Activated CD4-positive, alpha-beta memory T cell treated with anti-CD3 and anti-CD28 coated beads for 36 hours (primary cell): Measurements from ENCODE around the gene PAPPA2. TPM values are rescaled to one million over a fixed set of nuclear protein-coding genes. Genes with fewer than 3 reads are reported as not detected.
"Not testable (repeated sequence)": the region's sequence is repeated elsewhere in the genome, so short reads cannot be mapped to it uniquely, and the experiment has no call there.

ENCODE experiments used
- CTCF ChIA-PET: fragments of 350-600 bp; sonication (Branson Sonifier 250); formaldehyde crosslinking; loops from one replicate; lab custom pipeline; 2021; ENCODE audit warnings: antibody characterized with exemption, inconsistent platforms; lab: Charles Lee
- POLR2A ChIA-PET: fragments of 350-600 bp; sonication (Branson Sonifier 250); formaldehyde crosslinking; loops from one replicate; lab custom pipeline; 2021; ENCODE audit warnings: antibody characterized with exemption; lab: Charles Lee
- DNase-seq: peaks from one replicate; pipeline ENCODE4 v3.0.0-alpha.2; 2020
- H3K27ac Mint-ChIP-seq: one replicate; pipeline ENCODE4 v1.8.0; 2021; ENCODE audit warnings: mixed read lengths
- H3K27me3 Mint-ChIP-seq: one replicate; pipeline ENCODE4 v1.8.0; 2021; ENCODE audit warnings: mixed read lengths
- H3K36me3 Mint-ChIP-seq: one replicate; pipeline ENCODE4 v1.8.0; 2021; ENCODE audit warnings: mixed read lengths
- H3K4me1 Mint-ChIP-seq: one replicate; pipeline ENCODE4 v1.8.0; 2021; ENCODE audit warnings: low read depth, mixed read lengths
- H3K4me3 Mint-ChIP-seq: one replicate; pipeline ENCODE4 v1.8.0; 2021; ENCODE audit warnings: mild to moderate bottlenecking, mixed read lengths
- H3K9me3 Mint-ChIP-seq: one replicate; pipeline ENCODE4 v1.8.0; 2021; ENCODE audit warnings: mixed read lengths
- intact Hi-C: fragments of 100-400 bp; cut with micrococcal nuclease; formaldehyde crosslinking; loops from one replicate; pipeline ENCODE4 v1.15.1; 2023
- total RNA-seq, 2 experiments: library from RNA; stranded (reverse); gene quantifications; one replicate each; pipeline ENCODE4 v1.2.3, GENCODE V29; 2021

PAPPA2 gene
- total RNA-seq, 2 experiments from 2014 or later = 0.44 to 0.64 TPM

- POLR2A ChIA-PET, H3K27ac Mint-ChIP-seq, CTCF ChIA-PET: not testable (repeated sequence)
Observed at GRCh38 chr1:176634733-176635132, 171.8 kb downstream of the PAPPA2 start.

DNA sequence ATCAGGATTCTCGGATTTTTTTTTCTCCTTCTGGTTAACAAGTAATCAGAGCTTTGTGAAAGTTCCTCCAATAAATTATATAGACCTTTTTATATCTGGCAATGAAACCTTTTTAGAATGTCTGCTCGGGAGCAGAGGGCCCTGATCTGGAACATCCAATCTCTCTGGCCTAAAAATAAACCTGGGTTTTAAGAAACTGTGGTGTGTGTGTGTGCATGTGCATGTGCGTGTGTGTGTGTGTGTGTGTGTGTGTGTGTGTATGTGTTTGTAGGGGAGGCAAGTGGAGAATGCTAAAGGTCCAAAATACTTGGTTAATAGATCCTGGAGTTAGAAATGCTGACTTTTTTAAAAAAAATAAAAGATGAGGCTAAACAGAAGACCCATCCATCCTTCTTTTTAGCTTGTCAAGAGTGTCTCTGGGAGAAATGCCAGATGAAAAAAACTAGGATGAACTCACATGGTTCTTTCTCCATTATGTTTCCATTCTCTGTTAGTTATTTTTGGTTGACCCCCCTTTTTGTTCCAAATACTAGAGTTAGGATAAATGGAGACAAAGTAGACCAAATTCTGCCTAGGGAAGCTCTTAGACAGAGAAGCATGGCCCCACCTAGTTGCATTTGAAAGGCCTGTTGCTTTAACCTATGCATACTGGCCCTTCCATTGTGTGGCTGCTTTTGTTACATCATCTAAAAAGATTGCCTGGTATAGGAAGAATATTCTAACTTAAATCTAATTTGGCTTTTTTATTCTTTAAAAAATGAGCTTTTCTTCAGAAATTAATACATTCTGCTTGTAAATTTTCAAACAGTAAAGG, 175.9 kb downstream of the PAPPA2 start:
- Mint-ChIP-seq H3K4me3 (no peak overlapping the region), H3K9me3 (peaks cover 1% of the 10 kb centered on the region), H3K36me3 (no peaks in the 10 kb centered on the region), H3K4me1 (no peaks in the 10 kb centered on the region), H3K27ac (no peak overlapping the region), H3K27me3 (no peaks in the 10 kb centered on the region)
- POLR2A ChIA-PET = no interaction called here
- intact Hi-C loops = no loop called here
- CTCF ChIA-PET = no interaction called here
- no peak for DNase-seq

More at GRCh38 chr1:176634733-176635132, 171.8 kb downstream of the PAPPA2 start:
- DNase-seq, H3K4me1 Mint-ChIP-seq, intact Hi-C loops, H3K36me3 Mint-ChIP-seq, H3K9me3 Mint-ChIP-seq, H3K27me3 Mint-ChIP-seq, H3K4me3 Mint-ChIP-seq: not testable (repeated sequence)

DNA sequence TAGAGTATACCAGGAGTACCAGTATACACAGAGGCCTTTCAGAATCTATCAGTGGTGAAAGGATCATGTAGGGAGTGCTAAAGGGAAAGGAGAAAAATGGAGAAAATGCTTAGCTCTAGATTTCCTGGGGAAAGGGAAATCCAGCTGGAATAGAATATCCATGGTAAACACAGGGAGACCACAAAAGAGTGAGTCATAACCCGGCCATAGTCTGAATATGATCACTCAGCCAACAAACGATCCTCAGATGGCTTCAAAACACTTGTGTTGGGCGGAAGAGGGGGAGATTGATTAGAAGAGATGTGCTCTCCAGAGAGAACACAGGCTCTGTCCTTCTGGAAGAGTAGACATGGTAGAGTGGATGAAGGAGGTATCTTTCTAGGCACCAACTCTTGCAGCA, 180.6 kb downstream of the PAPPA2 start:
- POLR2A ChIA-PET = no interaction called here
- peaks cover 3% of the 10 kb centered on the region for H3K9me3 Mint-ChIP-seq
- no peak for DNase-seq
- intact Hi-C loops = no loop called here
- no peaks in the 10 kb centered on the region for H3K4me1 Mint-ChIP-seq
- H3K4me3 Mint-ChIP-seq = no peak overlapping the region
- CTCF ChIA-PET = no interaction called here
- no peaks in the 10 kb centered on the region for H3K36me3 Mint-ChIP-seq
- no peaks in the 10 kb centered on the region for H3K27me3 Mint-ChIP-seq
- H3K27ac Mint-ChIP-seq = no peak overlapping the region

- POLR2A ChIA-PET = no interaction called here
- Mint-ChIP-seq H3K9me3 (peaks cover 31% of the 10 kb centered on the region), H3K27me3 (no peaks in the 10 kb centered on the region), H3K36me3 (no peaks in the 10 kb centered on the region), H3K4me1 (no peaks in the 10 kb centered on the region), H3K27ac (no peak overlapping the region), H3K4me3 (no peak overlapping the region)
- intact Hi-C loops = no loop called here
- CTCF ChIA-PET = no interaction called here
- no peak for DNase-seq
Observed at GRCh38 chr1:176648556-176648955, 185.6 kb downstream of the PAPPA2 start.

DNA sequence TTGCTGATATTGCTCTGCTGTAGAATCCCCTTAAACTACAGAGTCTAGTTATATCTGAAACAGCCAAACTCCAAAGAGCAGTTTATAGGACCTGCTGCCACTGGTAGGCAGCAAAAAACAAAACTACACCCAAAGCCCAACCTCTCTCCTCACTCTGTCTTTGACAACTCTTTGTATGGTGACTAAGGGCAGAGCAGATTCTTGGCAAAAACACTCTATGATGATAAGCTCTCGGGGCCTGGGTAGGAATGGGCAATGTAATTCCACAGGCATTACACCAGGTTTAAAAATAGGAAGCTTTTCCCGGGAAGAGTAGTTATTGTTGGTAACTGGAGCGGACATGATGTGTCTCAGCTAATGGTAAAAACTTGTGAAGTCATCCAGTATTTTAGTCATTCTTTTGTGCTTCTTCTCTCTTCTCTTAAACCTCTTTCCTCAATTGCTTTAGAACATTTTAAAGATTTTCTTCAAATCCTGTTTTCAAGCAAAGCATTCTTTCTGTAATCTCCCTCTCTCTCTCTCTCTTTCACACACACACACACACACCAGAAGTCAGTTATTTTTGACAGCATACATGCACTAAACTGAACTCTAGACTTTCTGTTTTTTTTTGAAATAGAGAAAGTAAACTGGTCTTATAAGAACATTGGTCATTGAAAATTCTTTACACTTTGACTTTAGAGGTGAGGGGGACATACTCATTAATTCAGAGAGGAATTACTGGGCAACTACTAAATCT, 193.5 kb downstream of the PAPPA2 start:
- H3K4me1 Mint-ChIP-seq = no peaks in the 10 kb centered on the region
- H3K27me3 Mint-ChIP-seq = peaks cover 5% of the 10 kb centered on the region
- H3K9me3 Mint-ChIP-seq = peaks cover 15% of the 10 kb centered on the region
- ChIA-PET POLR2A (no interaction called here), CTCF (no interaction called here)
- H3K27ac Mint-ChIP-seq = no peak overlapping the region
- intact Hi-C loops = no loop called here
- no peak overlapping the region for H3K4me3 Mint-ChIP-seq
- no peak for DNase-seq
- no peaks in the 10 kb centered on the region for H3K36me3 Mint-ChIP-seq

GRCh38 chr1:176669782-176670181, 206.8 kb downstream of the PAPPA2 start:
- no peak for DNase-seq
- ChIA-PET CTCF (no interaction called here), POLR2A (no interaction called here)
- Mint-ChIP-seq H3K36me3 (no peaks in the 10 kb centered on the region), H3K27me3 (no peaks in the 10 kb centered on the region), H3K4me3 (no peak overlapping the region), H3K9me3 (no peaks in the 10 kb centered on the region), H3K4me1 (no peaks in the 10 kb centered on the region), H3K27ac (no peak overlapping the region)
- intact Hi-C loops = no loop called here

GRCh38 chr1:176670853-176671252, 207.9 kb downstream of the PAPPA2 start:
- Mint-ChIP-seq H3K36me3 (no peaks in the 10 kb centered on the region), H3K4me1 (no peaks in the 10 kb centered on the region), H3K4me3 (no peak overlapping the region), H3K9me3 (no peaks in the 10 kb centered on the region), H3K27me3 (no peaks in the 10 kb centered on the region), H3K27ac (no peak overlapping the region)
- POLR2A ChIA-PET = no interaction called here
- CTCF ChIA-PET = no interaction called here
- intact Hi-C loops = no loop called here
- no peak for DNase-seq

- H3K4me1 Mint-ChIP-seq = no peaks in the 10 kb centered on the region
- H3K36me3 Mint-ChIP-seq = no peaks in the 10 kb centered on the region
- ChIA-PET CTCF (interaction anchor here (2.4 kb wide), 1 partner anchor 9 kb away, joined by 9 read pairs; no protein-coding TSS in a partner anchor), POLR2A (no interaction called here)
- DNase-seq = no peak
- H3K27ac Mint-ChIP-seq = no peak overlapping the region
- no peaks in the 10 kb centered on the region for H3K9me3 Mint-ChIP-seq
- intact Hi-C loops = no loop called here
- H3K27me3 Mint-ChIP-seq = no peaks in the 10 kb centered on the region
- no peak overlapping the region for H3K4me3 Mint-ChIP-seq
Observed at GRCh38 chr1:176682830-176683535, 220.0 kb downstream of the PAPPA2 start.

DNA sequence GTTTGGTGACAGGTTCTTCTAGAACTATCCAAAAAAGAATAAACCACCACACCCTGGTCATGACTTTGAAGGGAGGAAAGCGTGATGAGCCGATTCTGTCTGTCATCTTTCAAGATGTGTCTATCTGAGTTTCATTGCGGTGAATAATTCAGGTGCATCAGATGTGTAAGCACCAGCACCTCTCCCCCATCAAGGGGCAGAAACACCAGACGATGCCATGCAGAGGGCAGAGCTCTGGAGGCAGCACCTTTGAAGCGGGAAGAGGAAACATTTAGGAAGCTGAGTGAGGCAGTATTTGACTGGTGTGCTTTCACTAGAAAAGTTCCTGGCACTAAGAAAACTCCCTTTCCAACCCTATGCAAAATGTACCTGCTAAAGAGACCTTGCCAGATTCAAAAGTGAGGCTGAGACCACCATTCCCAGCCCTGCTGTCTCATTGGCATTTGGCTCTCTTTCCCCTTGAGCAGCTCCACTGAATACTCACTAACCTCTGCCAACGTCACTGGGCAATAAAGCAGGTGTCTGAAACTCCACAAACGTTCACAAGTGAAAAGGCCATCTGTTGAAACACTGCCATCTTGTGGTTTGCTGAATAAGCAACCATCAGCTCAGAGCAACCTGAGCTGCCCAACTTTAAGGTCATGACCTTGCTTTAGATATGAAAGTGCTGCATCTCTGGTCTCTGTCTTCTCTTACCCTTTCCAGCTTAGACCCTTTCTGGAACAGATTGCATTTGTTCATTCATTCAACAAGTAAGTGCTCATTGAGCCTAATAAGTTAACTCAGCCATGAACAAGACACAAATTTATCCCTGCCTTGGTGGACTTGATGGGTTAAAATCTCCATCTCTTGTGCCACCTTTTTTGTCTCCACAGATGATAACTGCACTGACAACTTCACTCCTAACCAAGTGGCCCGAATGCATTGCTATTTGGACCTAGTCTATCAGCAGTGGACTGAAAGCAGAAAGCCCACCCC, 228.6 kb downstream of the PAPPA2 start:
- no peak for DNase-seq
- Mint-ChIP-seq H3K27ac (no peak overlapping the region), H3K9me3 (no peaks in the 10 kb centered on the region), H3K4me1 (no peaks in the 10 kb centered on the region), H3K27me3 (no peaks in the 10 kb centered on the region), H3K4me3 (no peak overlapping the region), H3K36me3 (no peaks in the 10 kb centered on the region)
- intact Hi-C loops = loop anchor here (1.0 kb wide), 1 partner anchor 131 kb away; no protein-coding TSS in a partner anchor
- ChIA-PET POLR2A (no interaction called here), CTCF (interaction anchor here (0.7 to 2.1 kb wide), 7 partner anchors 10 to 321 kb away, joined by 3 to 12 read pairs (median 5); no protein-coding TSS in a partner anchor)

- intact Hi-C loops = no loop called here
- no peak for DNase-seq
- no peak overlapping the region for H3K4me3 Mint-ChIP-seq
- no peaks in the 10 kb centered on the region for H3K4me1 Mint-ChIP-seq
- no peak overlapping the region for H3K27ac Mint-ChIP-seq
- CTCF ChIA-PET = interaction anchor here (0.7 to 2.1 kb wide), 3 partner anchors 133 to 322 kb away, joined by 4 to 9 read pairs (median 5); no protein-coding TSS in a partner anchor
- no peaks in the 10 kb centered on the region for H3K27me3 Mint-ChIP-seq
- POLR2A ChIA-PET = no interaction called here
- no peaks in the 10 kb centered on the region for H3K9me3 Mint-ChIP-seq
- H3K36me3 Mint-ChIP-seq = no peaks in the 10 kb centered on the region
Observed at GRCh38 chr1:176692431-176692830, 229.5 kb downstream of the PAPPA2 start.

DNA sequence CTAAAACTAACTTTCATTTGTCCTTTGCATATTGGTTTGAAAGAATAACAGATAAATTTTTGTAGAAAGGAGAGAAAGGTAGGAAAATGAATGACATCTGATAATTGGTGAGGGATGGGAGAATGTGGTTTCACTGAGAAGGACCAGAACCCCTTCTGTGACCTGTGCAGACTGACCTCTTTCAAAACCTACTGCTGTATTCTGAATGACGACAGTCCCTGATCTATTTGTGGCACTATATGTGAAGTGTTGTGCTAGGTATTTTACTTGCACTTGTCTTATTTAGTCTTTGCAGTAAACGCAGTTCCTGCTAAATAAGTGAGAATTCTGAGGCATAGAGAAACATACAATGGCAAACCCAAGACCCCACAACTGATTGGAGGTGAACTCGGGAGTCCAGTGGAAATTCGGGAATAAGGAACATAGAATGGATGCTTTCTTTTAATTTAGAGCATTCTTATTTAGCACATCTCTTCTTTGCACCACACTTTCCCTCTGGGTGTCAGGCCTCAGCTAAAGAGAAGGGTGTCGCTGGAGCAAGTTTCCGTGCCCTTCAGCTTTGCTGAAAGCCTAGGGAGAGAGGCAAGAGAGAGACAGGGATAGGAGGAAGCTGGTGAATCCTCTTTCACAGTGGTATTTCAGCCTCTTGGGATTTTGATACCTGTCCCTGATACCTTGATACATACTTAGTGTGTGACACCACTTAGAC, 230.2 kb downstream of the PAPPA2 start:
- CTCF ChIA-PET = interaction anchor here (2.1 kb wide), 1 partner anchor 134 kb away, joined by 9 read pairs; no protein-coding TSS in a partner anchor
- intact Hi-C loops = no loop called here
- no peaks in the 10 kb centered on the region for H3K4me1 Mint-ChIP-seq
- H3K4me3 Mint-ChIP-seq = no peak overlapping the region
- no peaks in the 10 kb centered on the region for H3K36me3 Mint-ChIP-seq
- no peak for DNase-seq
- no peaks in the 10 kb centered on the region for H3K9me3 Mint-ChIP-seq
- no peak overlapping the region for H3K27ac Mint-ChIP-seq
- H3K27me3 Mint-ChIP-seq = no peaks in the 10 kb centered on the region
- POLR2A ChIA-PET = no interaction called here
